HEK293 (cell line): ENCODE data around the gene TPST1.

Source experiments
- FEZF1 ChIP-seq: fragments of 450-650 bp; formaldehyde crosslinking; IDR thresholded peaks from 2 replicates; pipeline ENCODE4 v1.5.1; 2016; ENCODE audit warnings: missing biosample characterization, missing genetic modification characterization
- GLI2 ChIP-seq: fragments of 450-650 bp; formaldehyde crosslinking; IDR thresholded peaks from 2 replicates; pipeline ENCODE4; 2017; ENCODE audit warnings: missing biosample characterization, missing genetic modification characterization, low read depth, borderline replicate concordance
- KLF17 ChIP-seq: fragments of 450-650 bp; formaldehyde crosslinking; IDR thresholded peaks from 2 replicates; pipeline ENCODE4 v1.5.1; 2016; ENCODE audit warnings: missing biosample characterization, missing genetic modification characterization
- OSR2 ChIP-seq: fragments of 450-650 bp; formaldehyde crosslinking; IDR thresholded peaks from 2 replicates; pipeline ENCODE4 v1.5.1; 2016; ENCODE audit warnings: missing biosample characterization, missing genetic modification characterization
- PRDM1 ChIP-seq: fragments of 450-650 bp; formaldehyde crosslinking; IDR thresholded peaks from 2 replicates; pipeline ENCODE4; 2016; ENCODE audit warnings: missing biosample characterization, missing genetic modification characterization
- SCRT1 ChIP-seq: fragments of 450-650 bp; formaldehyde crosslinking; IDR thresholded peaks from 2 replicates; pipeline ENCODE4 v1.5.1; 2016; ENCODE audit warnings: missing biosample characterization, missing genetic modification characterization, borderline replicate concordance
- TRIM28 ChIP-seq: IDR thresholded peaks from 2 replicates; pipeline ENCODE4 v1.6.1; 2011; ENCODE audit warnings: low read length, control low read depth, borderline replicate concordance
- TSHZ1 ChIP-seq: fragments of 450-650 bp; formaldehyde crosslinking; IDR thresholded peaks from 2 replicates; pipeline ENCODE4 v1.5.1; 2016; ENCODE audit warnings: missing biosample characterization, missing genetic modification characterization, borderline replicate concordance
- YY2 ChIP-seq: fragments of 450-650 bp; formaldehyde crosslinking; IDR thresholded peaks from 2 replicates; pipeline ENCODE4 v1.5.1; 2016; ENCODE audit warnings: missing biosample characterization, missing genetic modification characterization
- ZBTB1 ChIP-seq: fragments of 450-650 bp; formaldehyde crosslinking; IDR thresholded peaks from 2 replicates; pipeline ENCODE4 v1.5.1; 2016; ENCODE audit warnings: missing biosample characterization, missing genetic modification characterization
- ZEB2 ChIP-seq: fragments of 450-650 bp; formaldehyde crosslinking; IDR thresholded peaks from 2 replicates; pipeline ENCODE4 v1.5.1; 2016; ENCODE audit warnings: missing biosample characterization, missing genetic modification characterization
- ZIC2 ChIP-seq: fragments of 450-650 bp; formaldehyde crosslinking; IDR thresholded peaks from 2 replicates; pipeline ENCODE4 v1.5.1; 2016; ENCODE audit warnings: missing biosample characterization, missing genetic modification characterization
- ZNF146 ChIP-seq: fragments of 450-650 bp; formaldehyde crosslinking; IDR thresholded peaks from 2 replicates; pipeline ENCODE4 v1.5.1; 2016; ENCODE audit warnings: missing biosample characterization, missing genetic modification characterization
- ZNF155 ChIP-seq: fragments of 450-650 bp; formaldehyde crosslinking; IDR thresholded peaks from 2 replicates; pipeline ENCODE4 v1.5.1; 2016; ENCODE audit warnings: missing biosample characterization, missing genetic modification characterization
- ZNF184 ChIP-seq: fragments of 450-650 bp; IDR thresholded peaks from 2 replicates; pipeline ENCODE4 v1.5.1; 2018; ENCODE audit warnings: missing biosample characterization, mild to moderate bottlenecking, missing genetic modification characterization
- ZNF292 ChIP-seq: fragments of 450-650 bp; formaldehyde crosslinking; IDR thresholded peaks from 2 replicates; pipeline ENCODE4 v1.5.1; 2016; ENCODE audit warnings: low read depth, missing biosample characterization, missing genetic modification characterization, borderline replicate concordance
- ZNF398 ChIP-seq: fragments of 450-650 bp; formaldehyde crosslinking; IDR thresholded peaks from 2 replicates; pipeline ENCODE4 v1.5.1; 2017; ENCODE audit warnings: missing biosample characterization, missing genetic modification characterization
- ZNF404 ChIP-seq: fragments of 450-650 bp; formaldehyde crosslinking; IDR thresholded peaks from 2 replicates; pipeline ENCODE4 v1.5.1; 2017; ENCODE audit warnings: missing biosample characterization, missing genetic modification characterization
- ZNF416 ChIP-seq: fragments of 450-650 bp; formaldehyde crosslinking; IDR thresholded peaks from 2 replicates; pipeline ENCODE4 v1.5.1; 2016; ENCODE audit warnings: missing biosample characterization, missing genetic modification characterization
- ZNF426 ChIP-seq: fragments of 450-650 bp; formaldehyde crosslinking; IDR thresholded peaks from 2 replicates; pipeline ENCODE4 v1.5.1; 2017; ENCODE audit warnings: missing biosample characterization, missing genetic modification characterization, mild to moderate bottlenecking, inconsistent platforms, moderate library complexity
- ZNF544 ChIP-seq: fragments of 450-650 bp; formaldehyde crosslinking; IDR thresholded peaks from 2 replicates; pipeline ENCODE4 v1.5.0; 2017; ENCODE audit warnings: missing biosample characterization, missing genetic modification characterization
- ZNF660 ChIP-seq: fragments of 450-650 bp; IDR thresholded peaks from 2 replicates; pipeline ENCODE4 v1.5.1; 2018; ENCODE audit warnings: missing biosample characterization, mild to moderate bottlenecking, missing genetic modification characterization
- TF ChIP-seq, protein P1 (sequence below): fragments of 450-650 bp; formaldehyde crosslinking; IDR thresholded peaks from 2 replicates; pipeline ENCODE4 v1.5.1; 2016; ENCODE audit warnings: missing biosample characterization, missing genetic modification characterization
- TF ChIP-seq, protein P2 (sequence below): fragments of 450-650 bp; formaldehyde crosslinking; IDR thresholded peaks from 2 replicates; pipeline ENCODE4 v1.5.1; 2016; ENCODE audit warnings: missing biosample characterization, missing genetic modification characterization, borderline replicate concordance
- TF ChIP-seq, protein P3 (sequence below): fragments of 450-650 bp; formaldehyde crosslinking; conservative IDR thresholded peaks from 2 replicates; pipeline ENCODE4 v1.5.1; 2016; ENCODE audit warnings: low read depth, missing biosample characterization, missing genetic modification characterization

TPST1 gene

DNA sequence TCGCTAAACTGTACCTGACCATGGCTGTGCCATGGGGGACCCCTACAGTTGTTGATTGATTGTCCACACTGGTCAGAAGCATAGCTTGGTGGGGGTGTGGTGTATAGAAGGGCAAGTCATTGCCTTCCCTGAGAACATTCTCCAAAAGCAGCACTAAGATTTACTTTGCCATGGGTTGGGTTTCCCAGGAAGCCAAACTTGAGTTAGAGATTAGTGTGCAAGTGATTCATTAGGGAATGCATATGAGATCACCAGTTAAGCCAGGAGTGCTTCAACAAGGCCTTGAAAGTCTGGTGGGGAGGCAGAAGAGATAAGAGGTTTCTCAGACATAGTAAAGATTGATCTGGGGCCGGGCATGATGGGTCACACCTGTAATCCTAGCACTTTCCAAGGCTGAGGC, 21.4 kb upstream of the TPST1 start (continued):
- TF ChIP-seq ZNF426 (no peak), ZNF404 (tag by site-specific recombination) (no peak), YY2 (tag by site-specific recombination) (no peak), TRIM28 (0 out of 2 replicates have a peak, but pooled peaks have one; percentile 32), ZEB2 (tag by site-specific recombination) (peak; percentile 71), ZBTB1 (tag by site-specific recombination) (no peak), SCRT1 (tag by site-specific recombination) (0 out of 2 replicates have a peak, but pooled peaks have one; percentile 17), ZNF660 (tag by site-specific recombination) (peak; percentile 99), OSR2 (tag by site-specific recombination) (peak; percentile 63), PRDM1 (tag by site-specific recombination) (0 out of 2 replicates have a peak, but pooled peaks have one; percentile 36), TSHZ1 (tag by site-specific recombination) (peak; percentile 44; the same call in 1 of the 2 replicates), ZNF544 (tag by site-specific recombination) (no peak), ZNF146 (tag by site-specific recombination) (no peak), ZNF155 (tag by site-specific recombination) (no peak), ZIC2 (tag by site-specific recombination) (no peak), ZNF416 (tag by site-specific recombination) (no peak), ZNF292 (no peak), KLF17 (tag by site-specific recombination) (peak; percentile 59; the same call in 1 of the 2 replicates), ZNF184 (tag by site-specific recombination) (peak; percentile 76), ZNF398 (tag by site-specific recombination) (peak; percentile 28; the same call in 1 of the 2 replicates), GLI2 (tag by site-specific recombination) (no peak), FEZF1 (tag by site-specific recombination) (no peak)
- TF ChIP-seq, protein P1, sequence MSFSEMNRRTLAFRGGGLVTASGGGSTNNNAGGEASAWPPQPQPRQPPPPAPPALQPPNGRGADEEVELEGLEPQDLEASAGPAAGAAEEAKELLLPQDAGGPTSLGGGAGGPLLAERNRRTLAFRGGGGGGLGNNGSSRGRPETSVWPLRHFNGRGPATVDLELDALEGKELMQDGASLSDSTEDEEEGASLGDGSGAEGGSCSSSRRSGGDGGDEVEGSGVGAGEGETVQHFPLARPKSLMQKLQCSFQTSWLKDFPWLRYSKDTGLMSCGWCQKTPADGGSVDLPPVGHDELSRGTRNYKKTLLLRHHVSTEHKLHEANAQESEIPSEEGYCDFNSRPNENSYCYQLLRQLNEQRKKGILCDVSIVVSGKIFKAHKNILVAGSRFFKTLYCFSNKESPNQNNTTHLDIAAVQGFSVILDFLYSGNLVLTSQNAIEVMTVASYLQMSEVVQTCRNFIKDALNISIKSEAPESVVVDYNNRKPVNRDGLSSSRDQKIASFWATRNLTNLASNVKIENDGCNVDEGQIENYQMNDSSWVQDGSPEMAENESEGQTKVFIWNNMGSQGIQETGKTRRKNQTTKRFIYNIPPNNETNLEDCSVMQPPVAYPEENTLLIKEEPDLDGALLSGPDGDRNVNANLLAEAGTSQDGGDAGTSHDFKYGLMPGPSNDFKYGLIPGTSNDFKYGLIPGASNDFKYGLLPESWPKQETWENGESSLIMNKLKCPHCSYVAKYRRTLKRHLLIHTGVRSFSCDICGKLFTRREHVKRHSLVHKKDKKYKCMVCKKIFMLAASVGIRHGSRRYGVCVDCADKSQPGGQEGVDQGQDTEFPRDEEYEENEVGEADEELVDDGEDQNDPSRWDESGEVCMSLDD (tag by site-specific recombination), result 0 out of 2 replicates have a peak, but pooled peaks have one; percentile 18
- TF ChIP-seq, protein P2, sequence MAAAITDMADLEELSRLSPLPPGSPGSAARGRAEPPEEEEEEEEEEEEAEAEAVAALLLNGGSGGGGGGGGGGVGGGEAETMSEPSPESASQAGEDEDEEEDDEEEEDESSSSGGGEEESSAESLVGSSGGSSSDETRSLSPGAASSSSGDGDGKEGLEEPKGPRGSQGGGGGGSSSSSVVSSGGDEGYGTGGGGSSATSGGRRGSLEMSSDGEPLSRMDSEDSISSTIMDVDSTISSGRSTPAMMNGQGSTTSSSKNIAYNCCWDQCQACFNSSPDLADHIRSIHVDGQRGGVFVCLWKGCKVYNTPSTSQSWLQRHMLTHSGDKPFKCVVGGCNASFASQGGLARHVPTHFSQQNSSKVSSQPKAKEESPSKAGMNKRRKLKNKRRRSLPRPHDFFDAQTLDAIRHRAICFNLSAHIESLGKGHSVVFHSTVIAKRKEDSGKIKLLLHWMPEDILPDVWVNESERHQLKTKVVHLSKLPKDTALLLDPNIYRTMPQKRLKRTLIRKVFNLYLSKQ (tag by site-specific recombination), result no peak
- TF ChIP-seq, protein P3, sequence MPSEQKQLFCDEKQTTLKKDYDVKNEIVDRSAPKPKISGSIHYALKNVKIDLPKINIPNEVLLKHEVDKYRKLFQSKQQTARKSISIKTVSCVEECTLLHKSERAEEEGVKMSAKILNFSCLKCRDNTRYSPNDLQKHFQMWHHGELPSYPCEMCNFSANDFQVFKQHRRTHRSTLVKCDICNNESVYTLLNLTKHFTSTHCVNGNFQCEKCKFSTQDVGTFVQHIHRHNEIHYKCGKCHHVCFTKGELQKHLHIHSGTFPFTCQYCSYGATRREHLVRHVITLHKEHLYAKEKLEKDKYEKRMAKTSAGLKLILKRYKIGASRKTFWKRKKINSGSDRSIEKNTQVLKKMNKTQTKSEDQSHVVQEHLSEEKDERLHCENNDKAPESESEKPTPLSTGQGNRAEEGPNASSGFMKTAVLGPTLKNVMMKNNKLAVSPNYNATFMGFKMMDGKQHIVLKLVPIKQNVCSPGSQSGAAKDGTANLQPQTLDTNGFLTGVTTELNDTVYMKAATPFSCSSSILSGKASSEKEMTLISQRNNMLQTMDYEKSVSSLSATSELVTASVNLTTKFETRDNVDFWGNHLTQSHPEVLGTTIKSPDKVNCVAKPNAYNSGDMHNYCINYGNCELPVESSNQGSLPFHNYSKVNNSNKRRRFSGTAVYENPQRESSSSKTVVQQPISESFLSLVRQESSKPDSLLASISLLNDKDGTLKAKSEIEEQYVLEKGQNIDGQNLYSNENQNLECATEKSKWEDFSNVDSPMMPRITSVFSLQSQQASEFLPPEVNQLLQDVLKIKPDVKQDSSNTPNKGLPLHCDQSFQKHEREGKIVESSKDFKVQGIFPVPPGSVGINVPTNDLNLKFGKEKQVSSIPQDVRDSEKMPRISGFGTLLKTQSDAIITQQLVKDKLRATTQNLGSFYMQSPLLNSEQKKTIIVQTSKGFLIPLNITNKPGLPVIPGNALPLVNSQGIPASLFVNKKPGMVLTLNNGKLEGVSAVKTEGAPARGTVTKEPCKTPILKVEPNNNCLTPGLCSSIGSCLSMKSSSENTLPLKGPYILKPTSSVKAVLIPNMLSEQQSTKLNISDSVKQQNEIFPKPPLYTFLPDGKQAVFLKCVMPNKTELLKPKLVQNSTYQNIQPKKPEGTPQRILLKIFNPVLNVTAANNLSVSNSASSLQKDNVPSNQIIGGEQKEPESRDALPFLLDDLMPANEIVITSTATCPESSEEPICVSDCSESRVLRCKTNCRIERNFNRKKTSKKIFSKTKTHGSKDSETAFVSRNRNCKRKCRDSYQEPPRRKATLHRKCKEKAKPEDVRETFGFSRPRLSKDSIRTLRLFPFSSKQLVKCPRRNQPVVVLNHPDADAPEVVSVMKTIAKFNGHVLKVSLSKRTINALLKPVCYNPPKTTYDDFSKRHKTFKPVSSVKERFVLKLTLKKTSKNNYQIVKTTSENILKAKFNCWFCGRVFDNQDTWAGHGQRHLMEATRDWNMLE (tag by site-specific recombination), result 0 out of 2 replicates have a peak, but pooled peaks have one; percentile 30
